Uterus (tissue), 4 donors: ENCODE results near the gene IAH1. TPM values are rescaled to one million over a fixed set of nuclear protein-coding genes. Genes with fewer than 3 reads are reported as not detected.

ENCODE experiments used
- DNase-seq, 2 donors: peaks; one replicate each; pipeline ENCODE4 v3.0.0-alpha.2; 2019 to 2020
- H3K27ac ChIP-seq, 2 donors: fragments of 200-600 bp; sonication (generic); 1 replicate in 1 of 2; 2 replicates in 1 of 2; pipeline ENCODE4 v1.5.1; 2016 to 2018
- H3K27me3 ChIP-seq, 2 donors: fragments of 200-600 bp; sonication (generic); one replicate each; pipeline ENCODE4 v1.5.1; 2018 to 2019; ENCODE audit warnings: control low read depth in 1 of 2
- H3K36me3 ChIP-seq, 2 donors: fragments of 200-600 bp; sonication (generic); one replicate each; pipeline ENCODE4 v1.5.1; 2019; ENCODE audit warnings: control low read depth in 1 of 2
- H3K4me1 ChIP-seq, 2 donors: fragments of 200-600 bp; sonication (generic); one replicate each; pipeline ENCODE4 v1.5.1; 2018 to 2019; ENCODE audit warnings: control low read depth in 1 of 2
- H3K4me3 ChIP-seq, 2 donors: fragments of 200-600 bp; sonication (generic); 1 replicate in 1 of 2; 2 replicates in 1 of 2; pipeline ENCODE4 v1.5.1; 2018 to 2019; ENCODE audit warnings: mild to moderate bottlenecking in 1 of 2
- H3K9me3 ChIP-seq, 2 donors: fragments of 200-600 bp; sonication (generic); one replicate each; pipeline ENCODE4 v1.5.1; 2019; ENCODE audit warnings: control low read depth in 1 of 2
- CTCF ChIP-seq, 4 experiments: fragments of 200-600 bp in 2 of 4; fragments of 450-650 bp in 2 of 4; sonication (generic) in 2 of 4; IDR thresholded peaks; one replicate each; pipeline ENCODE4 v1.5.1; 2016 to 2019; ENCODE audit warnings: antibody characterized with exemption in 4 of 4, mild to moderate bottlenecking in 2 of 4, moderate library complexity in 1 of 4
- POLR2A ChIP-seq, 2 donors: fragments of 450-650 bp; IDR thresholded peaks; one replicate each; pipeline ENCODE4 v1.6.1; 2016; ENCODE audit warnings: antibody characterized with exemption in 2 of 2, mild to moderate bottlenecking in 1 of 2, moderate library complexity in 1 of 2
- intact Hi-C: fragments of 100-400 bp; cut with DNase I; formaldehyde crosslinking; loops from one replicate; pipeline ENCODE4 v1.15.1; 2023; ENCODE audit warnings: low total_unique reads
- total RNA-seq, 4 donors: library from RNA; depleted of rRNA in 3 of 4; stranded (reverse); fragments of >200 nt in 3 of 4; gene quantifications; one replicate each; pipeline versions ENCODE4 v1.1.0 to v1.2.4, GENCODE V29; 2014 to 2023
- donor health status: DM: yes; HTN: yes; CAD: no.

Gene IAH1
- total RNA-seq, 4 donors from 2014 or later, result 32.4 to 59.1 (median 38.1) TPM

GRCh38 chr2:9492927-9493326, 18.6 kb downstream of the IAH1 start:
- Histone ChIP-seq H3K4me3 (no peak overlapping the region), H3K9me3 (no peaks in the 10 kb centered on the region), H3K36me3 (no peaks in the 10 kb centered on the region), H3K27me3 (no peaks in the 10 kb centered on the region), H3K4me1 (no peaks in the 10 kb centered on the region), H3K27ac (no peak overlapping the region)
- no peak for DNase-seq
- TF ChIP-seq POLR2A (IDR thresholded peaks at IDR 0.05), result no peak
- TF ChIP-seq CTCF (IDR thresholded peaks at IDR 0.05), result no peak
- intact Hi-C loops, result no loop called here

- Histone ChIP-seq H3K27me3 (no peaks in the 10 kb centered on the region), H3K36me3 (no peaks in the 10 kb centered on the region), H3K4me1 (no peaks in the 10 kb centered on the region), H3K9me3 (no peaks in the 10 kb centered on the region), H3K4me3 (no peak overlapping the region), H3K27ac (no peak overlapping the region)
- intact Hi-C loops, result no loop called here
- DNase-seq, result no peak
- no peak for TF ChIP-seq POLR2A (IDR thresholded peaks at IDR 0.05)
- no peak for TF ChIP-seq CTCF (IDR thresholded peaks at IDR 0.05)
Measured at GRCh38 chr2:9493478-9493877, 19.1 kb downstream of the IAH1 start.

GRCh38 chr2:9494081-9494480, 19.7 kb downstream of the IAH1 start:
- no peaks in the 10 kb centered on the region for H3K27me3 ChIP-seq
- no peaks in the 10 kb centered on the region for H3K4me1 ChIP-seq
- TF ChIP-seq POLR2A (IDR thresholded peaks at IDR 0.05), result no peak
- no peak for TF ChIP-seq CTCF (IDR thresholded peaks at IDR 0.05)
- no peak for DNase-seq
- no peak overlapping the region for H3K4me3 ChIP-seq
- no peak overlapping the region for H3K27ac ChIP-seq
- no peaks in the 10 kb centered on the region for H3K9me3 ChIP-seq
- H3K36me3 ChIP-seq, result no peaks in the 10 kb centered on the region
- intact Hi-C loops, result no loop called here

GRCh38 chr2:9497017-9497416, 22.7 kb downstream of the IAH1 start:
- Histone ChIP-seq H3K27ac (no peak overlapping the region), H3K4me3 (no peak overlapping the region), H3K9me3 (no peaks in the 10 kb centered on the region), H3K36me3 (no peaks in the 10 kb centered on the region), H3K4me1 (no peaks in the 10 kb centered on the region), H3K27me3 (no peaks in the 10 kb centered on the region)
- no peak for TF ChIP-seq POLR2A (IDR thresholded peaks at IDR 0.05)
- TF ChIP-seq CTCF (IDR thresholded peaks at IDR 0.05), result no peak
- DNase-seq, result no peak
- intact Hi-C loops, result no loop called here

- no peak for TF ChIP-seq CTCF (IDR thresholded peaks at IDR 0.05)
- intact Hi-C loops, result no loop called here
- Histone ChIP-seq H3K4me1 (no peaks in the 10 kb centered on the region), H3K27me3 (no peaks in the 10 kb centered on the region), H3K4me3 (no peak overlapping the region), H3K36me3 (no peaks in the 10 kb centered on the region), H3K9me3 (no peaks in the 10 kb centered on the region), H3K27ac (no peak overlapping the region)
- no peak for DNase-seq
Measured at GRCh38 chr2:9498210-9498609, 23.9 kb downstream of the IAH1 start.
